Liver (tissue), 9 donors: ENCODE measurements around the gene C1orf21. TPM values are rescaled to one million over a fixed set of nuclear protein-coding genes. Genes with fewer than 3 reads are reported as not detected.

Source experiments
- DNase-seq: peaks from one replicate; pipeline ENCODE4 v3.0.0-alpha.2; 2017; ENCODE audit warnings: low spot score
- H3K27ac ChIP-seq, 2 donors: one replicate each; pipeline ENCODE4 v1.7.0; 2013; ENCODE audit warnings: inconsistent platforms in 2 of 2, low read length in 2 of 2, control low read depth in 1 of 2, low read depth in 1 of 2, mild to moderate bottlenecking in 1 of 2
- H3K27me3 ChIP-seq, 4 donors: one replicate each; pipeline versions ENCODE4 v1.6.1 to v1.7.0; 2013; ENCODE audit warnings: low read length in 3 of 4, inconsistent platforms in 1 of 4, mild to moderate bottlenecking in 1 of 4, moderate library complexity in 1 of 4; ENCODE audit not compliant: control insufficient read depth in 4 of 4, insufficient read depth in 4 of 4
- H3K36me3 ChIP-seq, 4 donors: one replicate each; pipeline versions ENCODE4 v1.6.1 to v1.7.0; 2013; ENCODE audit warnings: low read length in 3 of 4, mild to moderate bottlenecking in 3 of 4, low read depth in 1 of 4, moderate library complexity in 1 of 4; ENCODE audit not compliant: control insufficient read depth in 4 of 4, insufficient read depth in 3 of 4
- H3K4me1 ChIP-seq, 4 donors: one replicate each; pipeline versions ENCODE4 v1.6.1 to v1.7.0; 2013; ENCODE audit warnings: low read length in 3 of 4, mild to moderate bottlenecking in 3 of 4, moderate library complexity in 1 of 4; ENCODE audit not compliant: control insufficient read depth in 4 of 4, insufficient read depth in 4 of 4
- H3K4me3 ChIP-seq, 3 donors: one replicate each; pipeline versions ENCODE4 v1.6.1 to v1.7.0; 2013; ENCODE audit warnings: low read length in 3 of 3, control low read depth in 1 of 3, low read depth in 1 of 3, mild to moderate bottlenecking in 1 of 3
- H3K9ac ChIP-seq, 2 donors: one replicate each; pipeline ENCODE4 v1.7.0; 2013; ENCODE audit warnings: low read length in 2 of 2, mild to moderate bottlenecking in 2 of 2, moderate library complexity in 2 of 2, control low read depth in 1 of 2, low read depth in 1 of 2
- H3K9me3 ChIP-seq, 4 donors: one replicate each; pipeline versions ENCODE4 v1.6.1 to v1.7.0; 2013; ENCODE audit warnings: low read length in 3 of 4; ENCODE audit not compliant: control insufficient read depth in 4 of 4
- EGR1 ChIP-seq, 2 donors: IDR thresholded peaks; 2 replicates each; pipeline ENCODE4 v1.6.1; 2016 to 2018; ENCODE audit warnings: antibody characterized with exemption in 2 of 2, low read depth in 2 of 2
- FOXA1 ChIP-seq: IDR thresholded peaks from 2 replicates; pipeline ENCODE4 v1.6.1; 2016; ENCODE audit warnings: antibody characterized with exemption
- FOXA2 ChIP-seq: IDR thresholded peaks from 2 replicates; pipeline ENCODE4 v1.6.1; 2016; ENCODE audit warnings: antibody characterized with exemption
- GABPA ChIP-seq, 2 donors: IDR thresholded peaks in 1 of 2; conservative IDR thresholded peaks in 1 of 2; 2 replicates each; pipeline ENCODE4 v1.6.1; 2016; ENCODE audit warnings: antibody characterized with exemption in 2 of 2, mild to moderate bottlenecking in 1 of 2, moderate library complexity in 1 of 2
- HNF4A ChIP-seq, 2 donors: conservative IDR thresholded peaks; 2 replicates each; pipeline ENCODE4 v1.6.1; 2016; ENCODE audit warnings: antibody characterized with exemption in 2 of 2, mild to moderate bottlenecking in 2 of 2
- HNF4G ChIP-seq: IDR thresholded peaks from 2 replicates; pipeline ENCODE4 v1.6.1; 2016; ENCODE audit warnings: antibody characterized with exemption
- NR2F2 ChIP-seq: IDR thresholded peaks from 2 replicates; pipeline ENCODE4 v1.6.1; 2016; ENCODE audit warnings: antibody characterized with exemption
- RAD21 ChIP-seq, 2 donors: IDR thresholded peaks; 2 replicates each; pipeline ENCODE4 v1.6.1; 2016; ENCODE audit warnings: antibody characterized with exemption in 2 of 2, mild to moderate bottlenecking in 2 of 2
- RXRA ChIP-seq, 2 donors: IDR thresholded peaks; 2 replicates each; pipeline ENCODE4 v1.6.1; 2017 to 2018; ENCODE audit warnings: antibody characterized with exemption in 2 of 2, mild to moderate bottlenecking in 1 of 2
- SP1 ChIP-seq: IDR thresholded peaks from 2 replicates; pipeline ENCODE4 v1.6.1; 2018; ENCODE audit warnings: antibody characterized with exemption, mild to moderate bottlenecking
- TAF1 ChIP-seq: conservative IDR thresholded peaks from 2 replicates; pipeline ENCODE4 v1.6.1; 2016; ENCODE audit warnings: antibody characterized with exemption, mild to moderate bottlenecking
- YY1 ChIP-seq: IDR thresholded peaks from 2 replicates; pipeline ENCODE4 v1.6.1; 2016; ENCODE audit warnings: antibody characterized with exemption, mild to moderate bottlenecking
- WGBS: extraction: QIAGEN DNeasy Blood & Tissue Kit; methylation state at CpG from one replicate; pipeline ENCODE4 v1.1.7; 2013; 5-methylcytosine and 5-hydroxymethylcytosine counted together
- polyA plus RNA-seq, 2 donors: library from polyadenylated mRNA; stranded (reverse) in 1 of 2; unstranded in 1 of 2; fragments of 200-250 nt in 1 of 2; fragments of >200 nt in 1 of 2; fragmentation: Nextera tagmentation in 1 of 2; extraction: Ambion mirVana in 1 of 2; gene quantifications; one replicate each; pipeline versions ENCODE4 v1.2.1 to v1.2.3, GENCODE V29; 2013 to 2015
- total RNA-seq, 2 donors: library from RNA; depleted of rRNA; stranded (reverse); fragments of >200 nt; gene quantifications; one replicate each; pipeline ENCODE4 v1.2.3, GENCODE V29; 2014
- TF ChIP-seq, protein P1 (sequence below): IDR thresholded peaks from 2 replicates; pipeline ENCODE4 v1.6.1; 2016; ENCODE audit warnings: antibody characterized with exemption
- TF ChIP-seq, protein P2 (sequence below): IDR thresholded peaks from 2 replicates; pipeline ENCODE4 v1.6.1; 2016; ENCODE audit warnings: antibody characterized with exemption, mild to moderate bottlenecking
- TF ChIP-seq, protein P3 (sequence below): IDR thresholded peaks from 2 replicates; pipeline ENCODE4 v1.6.1; 2016; ENCODE audit warnings: antibody characterized with exemption
- TF ChIP-seq, protein P4 (sequence below): fragments of 150-350 bp; IDR thresholded peaks from 2 replicates; pipeline ENCODE4 v1.5.1; 2017; ENCODE audit warnings: improper control_type of control experiment, low read depth, low read length; ENCODE audit not compliant: missing input control
- donor health status: healthy.
- donor health status: healthy.
- donor health status: healthy.
- donor health status: healthy.
- donor health status: healthy.

C1orf21 gene
- total and polyA plus RNA-seq, 4 donors, result 2.3 to 21.3 (median 13.4) TPM

DNA sequence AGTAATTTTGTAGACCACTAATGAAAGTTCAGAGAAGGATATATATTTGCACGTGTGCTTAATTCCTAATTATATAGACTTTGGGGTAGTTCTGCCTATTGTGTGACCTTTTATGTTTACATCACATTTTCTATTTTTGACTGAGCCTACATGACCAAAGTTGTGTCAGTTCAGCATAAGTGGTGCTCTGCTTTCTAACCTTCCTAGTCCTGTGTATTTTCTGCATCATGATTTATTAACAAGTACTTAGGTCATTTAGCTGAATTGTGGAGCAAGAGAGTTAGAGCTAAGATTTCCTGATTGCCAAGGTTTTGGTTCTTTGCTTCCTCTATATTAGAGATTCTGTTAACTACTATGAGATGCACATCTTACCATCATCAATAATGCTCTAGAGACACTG is 176.0 kb downstream of the C1orf21 start:
- Histone ChIP-seq H3K9ac (no peak overlapping the region), H3K9me3 (no peaks in the 10 kb centered on the region), H3K27me3 (no peaks in the 10 kb centered on the region), H3K4me1 (peaks cover 0 to 3% (median 1%) of the 10 kb centered on the region in 4 donors), H3K36me3 (no peaks in the 10 kb centered on the region), H3K4me3 (no peak overlapping the region), H3K27ac (no peak overlapping the region)
- DNase-seq, result no peak
- 34% methylated on average over 1 of the region's 1 CpG for WGBS
- TF ChIP-seq FOXA1 (no peak), HNF4A (conservative IDR thresholded peaks at IDR 0.05) (no peak), SP1 (no peak), HNF4G (no peak), EGR1 (IDR thresholded peaks at IDR 0.05; ENCODE audit: low read depth in 2 of 2) (no peak), RAD21 (IDR thresholded peaks at IDR 0.05) (no peak), TAF1 (no peak), RXRA (IDR thresholded peaks at IDR 0.05) (no peak), YY1 (no peak), FOXA2 (no peak), GABPA (IDR thresholded peaks at IDR 0.05 in 1 of 2, conservative IDR thresholded peaks at IDR 0.05 in 1 of 2) (no peak), NR2F2 (no peak)
- TF ChIP-seq, protein P1, sequence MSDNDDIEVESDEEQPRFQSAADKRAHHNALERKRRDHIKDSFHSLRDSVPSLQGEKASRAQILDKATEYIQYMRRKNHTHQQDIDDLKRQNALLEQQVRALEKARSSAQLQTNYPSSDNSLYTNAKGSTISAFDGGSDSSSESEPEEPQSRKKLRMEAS, result no peak
- TF ChIP-seq, protein P2, sequence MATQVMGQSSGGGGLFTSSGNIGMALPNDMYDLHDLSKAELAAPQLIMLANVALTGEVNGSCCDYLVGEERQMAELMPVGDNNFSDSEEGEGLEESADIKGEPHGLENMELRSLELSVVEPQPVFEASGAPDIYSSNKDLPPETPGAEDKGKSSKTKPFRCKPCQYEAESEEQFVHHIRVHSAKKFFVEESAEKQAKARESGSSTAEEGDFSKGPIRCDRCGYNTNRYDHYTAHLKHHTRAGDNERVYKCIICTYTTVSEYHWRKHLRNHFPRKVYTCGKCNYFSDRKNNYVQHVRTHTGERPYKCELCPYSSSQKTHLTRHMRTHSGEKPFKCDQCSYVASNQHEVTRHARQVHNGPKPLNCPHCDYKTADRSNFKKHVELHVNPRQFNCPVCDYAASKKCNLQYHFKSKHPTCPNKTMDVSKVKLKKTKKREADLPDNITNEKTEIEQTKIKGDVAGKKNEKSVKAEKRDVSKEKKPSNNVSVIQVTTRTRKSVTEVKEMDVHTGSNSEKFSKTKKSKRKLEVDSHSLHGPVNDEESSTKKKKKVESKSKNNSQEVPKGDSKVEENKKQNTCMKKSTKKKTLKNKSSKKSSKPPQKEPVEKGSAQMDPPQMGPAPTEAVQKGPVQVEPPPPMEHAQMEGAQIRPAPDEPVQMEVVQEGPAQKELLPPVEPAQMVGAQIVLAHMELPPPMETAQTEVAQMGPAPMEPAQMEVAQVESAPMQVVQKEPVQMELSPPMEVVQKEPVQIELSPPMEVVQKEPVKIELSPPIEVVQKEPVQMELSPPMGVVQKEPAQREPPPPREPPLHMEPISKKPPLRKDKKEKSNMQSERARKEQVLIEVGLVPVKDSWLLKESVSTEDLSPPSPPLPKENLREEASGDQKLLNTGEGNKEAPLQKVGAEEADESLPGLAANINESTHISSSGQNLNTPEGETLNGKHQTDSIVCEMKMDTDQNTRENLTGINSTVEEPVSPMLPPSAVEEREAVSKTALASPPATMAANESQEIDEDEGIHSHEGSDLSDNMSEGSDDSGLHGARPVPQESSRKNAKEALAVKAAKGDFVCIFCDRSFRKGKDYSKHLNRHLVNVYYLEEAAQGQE, result no peak
- TF ChIP-seq, protein P3, sequence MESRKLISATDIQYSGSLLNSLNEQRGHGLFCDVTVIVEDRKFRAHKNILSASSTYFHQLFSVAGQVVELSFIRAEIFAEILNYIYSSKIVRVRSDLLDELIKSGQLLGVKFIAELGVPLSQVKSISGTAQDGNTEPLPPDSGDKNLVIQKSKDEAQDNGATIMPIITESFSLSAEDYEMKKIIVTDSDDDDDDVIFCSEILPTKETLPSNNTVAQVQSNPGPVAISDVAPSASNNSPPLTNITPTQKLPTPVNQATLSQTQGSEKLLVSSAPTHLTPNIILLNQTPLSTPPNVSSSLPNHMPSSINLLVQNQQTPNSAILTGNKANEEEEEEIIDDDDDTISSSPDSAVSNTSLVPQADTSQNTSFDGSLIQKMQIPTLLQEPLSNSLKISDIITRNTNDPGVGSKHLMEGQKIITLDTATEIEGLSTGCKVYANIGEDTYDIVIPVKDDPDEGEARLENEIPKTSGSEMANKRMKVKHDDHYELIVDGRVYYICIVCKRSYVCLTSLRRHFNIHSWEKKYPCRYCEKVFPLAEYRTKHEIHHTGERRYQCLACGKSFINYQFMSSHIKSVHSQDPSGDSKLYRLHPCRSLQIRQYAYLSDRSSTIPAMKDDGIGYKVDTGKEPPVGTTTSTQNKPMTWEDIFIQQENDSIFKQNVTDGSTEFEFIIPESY, result no peak

DNA sequence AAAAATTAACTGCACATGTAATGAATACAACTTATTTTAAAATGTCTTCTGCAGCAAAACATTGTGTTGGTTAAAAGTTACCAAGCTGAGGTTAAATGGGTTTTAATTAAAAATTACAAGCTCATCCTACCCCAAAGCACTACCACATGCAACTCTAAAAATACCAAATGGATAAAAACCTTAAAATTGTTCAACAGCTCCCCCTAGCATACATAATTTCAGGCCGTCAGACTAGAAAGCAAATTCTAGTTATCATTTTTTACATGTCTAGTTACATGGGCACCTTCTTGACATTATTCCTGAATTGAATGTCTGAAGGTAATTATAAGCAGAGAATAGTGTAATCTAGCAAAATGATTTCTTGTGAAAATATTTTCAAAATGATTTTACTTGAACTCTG is 176.5 kb downstream of the C1orf21 start:
- Histone ChIP-seq H3K4me1 (peaks cover 0 to 8% (median 4%) of the 10 kb centered on the region in 4 donors), H3K27me3 (no peaks in the 10 kb centered on the region), H3K36me3 (no peaks in the 10 kb centered on the region), H3K4me3 (no peak overlapping the region), H3K9me3 (no peaks in the 10 kb centered on the region), H3K9ac (no peak overlapping the region), H3K27ac (no peak overlapping the region)
- TF ChIP-seq YY1 (no peak), FOXA1 (no peak), TAF1 (no peak), HNF4A (conservative IDR thresholded peaks at IDR 0.05) (no peak), RAD21 (IDR thresholded peaks at IDR 0.05) (peak; percentile 85 to 87), FOXA2 (no peak)
- TF ChIP-seq, protein P3, result peak; percentile 24
- TF ChIP-seq, protein P1, result no peak
- TF ChIP-seq, protein P4, sequence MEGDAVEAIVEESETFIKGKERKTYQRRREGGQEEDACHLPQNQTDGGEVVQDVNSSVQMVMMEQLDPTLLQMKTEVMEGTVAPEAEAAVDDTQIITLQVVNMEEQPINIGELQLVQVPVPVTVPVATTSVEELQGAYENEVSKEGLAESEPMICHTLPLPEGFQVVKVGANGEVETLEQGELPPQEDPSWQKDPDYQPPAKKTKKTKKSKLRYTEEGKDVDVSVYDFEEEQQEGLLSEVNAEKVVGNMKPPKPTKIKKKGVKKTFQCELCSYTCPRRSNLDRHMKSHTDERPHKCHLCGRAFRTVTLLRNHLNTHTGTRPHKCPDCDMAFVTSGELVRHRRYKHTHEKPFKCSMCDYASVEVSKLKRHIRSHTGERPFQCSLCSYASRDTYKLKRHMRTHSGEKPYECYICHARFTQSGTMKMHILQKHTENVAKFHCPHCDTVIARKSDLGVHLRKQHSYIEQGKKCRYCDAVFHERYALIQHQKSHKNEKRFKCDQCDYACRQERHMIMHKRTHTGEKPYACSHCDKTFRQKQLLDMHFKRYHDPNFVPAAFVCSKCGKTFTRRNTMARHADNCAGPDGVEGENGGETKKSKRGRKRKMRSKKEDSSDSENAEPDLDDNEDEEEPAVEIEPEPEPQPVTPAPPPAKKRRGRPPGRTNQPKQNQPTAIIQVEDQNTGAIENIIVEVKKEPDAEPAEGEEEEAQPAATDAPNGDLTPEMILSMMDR, result peak; percentile 44
- no peak for DNase-seq
- WGBS, result 11% methylated on average over 1 of the region's 1 CpG
